Measurements from ENCODE around the gene MAT2B. TPM values are rescaled to one million over a fixed set of nuclear protein-coding genes. Genes with fewer than 3 reads are reported as not detected.

The MAT2B gene
- total RNA-seq, 2 experiments from 2014 or later, result 65.6 to 67.7 TPM

- no peaks in the 10 kb centered on the region for H3K27me3 Mint-ChIP-seq
- H3K9me3 Mint-ChIP-seq, result no peaks in the 10 kb centered on the region
- H3K27ac Mint-ChIP-seq, result no peak overlapping the region
- peaks cover 35% of the 10 kb centered on the region for H3K36me3 Mint-ChIP-seq
- H3K4me1 Mint-ChIP-seq, result no peaks in the 10 kb centered on the region
- DNase-seq, result no peak
- H3K4me3 Mint-ChIP-seq, result no peak overlapping the region
Observed at GRCh38 chr5:163489055-163489744, 16.2 kb upstream of the MAT2B start.

DNA sequence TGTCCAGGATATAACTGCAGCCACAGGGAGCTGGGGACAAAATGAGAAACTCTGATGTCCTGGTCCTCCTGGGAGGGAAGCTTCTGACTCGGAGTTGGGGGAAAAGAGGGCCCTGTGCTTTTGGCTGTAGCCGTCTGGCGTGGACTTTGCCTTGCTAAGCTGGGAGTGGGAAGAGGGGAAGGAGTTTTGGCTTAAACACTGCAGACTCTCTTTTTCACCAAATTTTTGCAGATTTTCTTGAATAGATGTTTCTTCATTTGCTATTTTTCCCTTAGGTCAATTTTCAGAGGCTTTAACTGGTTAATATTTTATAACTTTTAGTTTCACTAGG is 15.7 kb upstream of the MAT2B start:
- Mint-ChIP-seq H3K9me3 (no peaks in the 10 kb centered on the region), H3K27ac (no peak overlapping the region)

GRCh38 chr5:163496286-163496685 is 9.1 kb upstream of the MAT2B start:
- Mint-ChIP-seq H3K36me3 (peaks cover 5% of the 10 kb centered on the region), H3K9me3 (no peaks in the 10 kb centered on the region), H3K4me3 (no peak overlapping the region), H3K27me3 (no peaks in the 10 kb centered on the region), H3K4me1 (no peaks in the 10 kb centered on the region), H3K27ac (no peak overlapping the region)
- DNase-seq, result no peak

More for the DNA sequence above, 15.7 kb upstream of the MAT2B start:
- Mint-ChIP-seq H3K4me3 (no peak overlapping the region), H3K4me1 (no peaks in the 10 kb centered on the region), H3K36me3 (peaks cover 31% of the 10 kb centered on the region), H3K27me3 (no peaks in the 10 kb centered on the region)
- no peak for DNase-seq

DNA sequence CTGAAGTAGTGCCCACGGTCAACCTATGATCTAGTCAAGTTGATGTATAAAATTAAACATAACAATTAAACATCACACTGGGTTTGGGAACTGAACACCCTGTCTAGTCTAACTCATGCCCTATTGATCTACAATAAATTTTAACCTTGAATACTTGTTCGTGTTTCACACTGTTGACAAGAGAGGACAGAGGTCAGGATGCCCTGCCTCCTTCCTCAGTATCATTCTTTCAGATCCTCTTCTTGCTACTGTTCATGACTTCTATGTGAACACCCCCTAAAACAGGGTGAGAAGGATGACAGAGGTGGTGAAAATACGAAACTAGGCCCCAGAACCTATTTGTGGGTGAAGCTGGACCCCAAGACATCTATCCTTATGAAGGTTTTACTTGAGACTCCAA is 8.1 kb upstream of the MAT2B start:
- H3K27ac Mint-ChIP-seq, result no peak overlapping the region
- H3K9me3 Mint-ChIP-seq, result no peaks in the 10 kb centered on the region
- no peaks in the 10 kb centered on the region for H3K36me3 Mint-ChIP-seq
- no peak overlapping the region for H3K4me3 Mint-ChIP-seq
- no peak for DNase-seq
- H3K4me1 Mint-ChIP-seq, result peaks cover under 1% of the 10 kb centered on the region
- no peaks in the 10 kb centered on the region for H3K27me3 Mint-ChIP-seq

- Mint-ChIP-seq H3K27ac (no peak overlapping the region), H3K9me3 (no peaks in the 10 kb centered on the region), H3K4me1 (peaks cover 8% of the 10 kb centered on the region), H3K4me3 (no peak overlapping the region), H3K36me3 (no peaks in the 10 kb centered on the region), H3K27me3 (no peaks in the 10 kb centered on the region)
- no peak for DNase-seq
Observed at GRCh38 chr5:163498886-163499285, 6.5 kb upstream of the MAT2B start.

DNA sequence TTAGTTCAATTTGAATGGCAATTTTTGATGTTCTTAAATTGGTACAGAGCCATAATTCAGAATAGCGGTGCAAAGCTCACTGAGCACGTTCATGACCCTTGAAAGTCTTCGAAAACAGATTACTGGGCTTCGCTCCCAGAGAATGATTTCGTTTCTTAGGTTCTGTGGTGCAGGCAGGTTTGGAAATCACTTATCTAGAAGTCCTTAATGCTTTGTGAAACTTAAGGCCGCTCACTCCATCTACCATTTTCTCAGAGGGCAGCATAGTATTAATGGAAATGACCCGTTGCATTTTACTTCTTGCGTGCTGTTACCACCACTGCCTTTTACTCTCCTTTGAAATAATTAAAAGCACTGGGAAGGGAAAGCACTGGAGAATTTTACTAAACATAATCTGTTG is 2.9 kb upstream of the MAT2B start:
- H3K27me3 Mint-ChIP-seq, result no peaks in the 10 kb centered on the region
- no peaks in the 10 kb centered on the region for H3K9me3 Mint-ChIP-seq
- H3K4me1 Mint-ChIP-seq, result peaks cover 13% of the 10 kb centered on the region
- DNase-seq, result no peak
- peak overlapping the region; percentile 97 for H3K27ac Mint-ChIP-seq
- peak overlapping the region; percentile 91 for H3K4me3 Mint-ChIP-seq
- H3K36me3 Mint-ChIP-seq, result no peaks in the 10 kb centered on the region

- DNase-seq, result peak; percentile 31
- Mint-ChIP-seq H3K9me3 (no peaks in the 10 kb centered on the region), H3K4me1 (peaks cover 22% of the 10 kb centered on the region), H3K27ac (peak overlapping the region; percentile 97), H3K4me3 (peak overlapping the region; percentile 91), H3K27me3 (no peaks in the 10 kb centered on the region), H3K36me3 (no peaks in the 10 kb centered on the region)
Observed at GRCh38 chr5:163503106-163504078, 2.0 kb upstream of the MAT2B start.

- H3K36me3 Mint-ChIP-seq, result no peaks in the 10 kb centered on the region
- H3K4me1 Mint-ChIP-seq, result peaks cover 29% of the 10 kb centered on the region
- H3K27me3 Mint-ChIP-seq, result no peaks in the 10 kb centered on the region
- peak overlapping the region; percentile 97 for H3K27ac Mint-ChIP-seq
- H3K9me3 Mint-ChIP-seq, result no peaks in the 10 kb centered on the region
- peak overlapping the region; percentile 91 for H3K4me3 Mint-ChIP-seq
- DNase-seq, result peak; percentile 35
Observed at GRCh38 chr5:163504079-163504931, 1.1 kb upstream of the MAT2B start.

DNA sequence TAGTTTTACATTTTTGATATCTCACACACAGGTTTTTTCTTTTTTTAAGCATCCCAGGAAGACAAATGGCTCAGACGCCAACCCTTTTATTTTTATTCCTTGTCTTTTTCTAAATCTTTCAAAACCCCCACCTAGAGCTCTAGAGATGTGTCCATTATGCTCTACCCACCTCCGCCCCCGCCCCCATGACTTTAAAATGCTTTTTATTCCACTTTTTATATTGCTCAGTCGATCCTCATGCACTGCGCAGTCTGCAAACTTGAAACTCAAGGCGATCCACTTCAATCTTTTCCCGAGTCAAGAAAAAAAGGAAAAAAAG is 411 bp upstream of the MAT2B start:
- H3K27me3 Mint-ChIP-seq, result no peaks in the 10 kb centered on the region
- H3K27ac Mint-ChIP-seq, result peak overlapping the region; percentile 97
- no peaks in the 10 kb centered on the region for H3K9me3 Mint-ChIP-seq
- H3K36me3 Mint-ChIP-seq, result no peaks in the 10 kb centered on the region
- peaks cover 35% of the 10 kb centered on the region for H3K4me1 Mint-ChIP-seq
- peak overlapping the region; percentile 91 for H3K4me3 Mint-ChIP-seq
- no peak for DNase-seq

DNA sequence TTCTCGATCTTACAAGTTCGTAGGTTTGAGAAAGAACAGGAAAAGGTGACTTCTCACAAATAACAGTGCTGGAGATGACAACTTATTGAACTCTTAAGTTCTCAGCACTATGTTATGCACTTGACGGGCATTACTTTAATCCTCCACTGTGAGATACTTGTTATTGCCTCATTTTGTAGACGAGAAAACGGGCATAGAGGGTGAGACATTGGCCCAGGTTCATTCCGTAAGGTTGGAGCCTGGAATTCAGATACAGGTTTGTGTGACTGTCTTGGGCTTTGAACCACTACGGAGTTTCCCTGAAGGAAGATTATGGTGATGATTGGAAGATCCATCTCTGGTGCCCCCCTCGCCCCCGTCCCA is 657 bp downstream of the MAT2B start:
- H3K4me1 Mint-ChIP-seq, result peaks cover 44% of the 10 kb centered on the region
- peak; percentile 6 for DNase-seq
- peak overlapping the region; percentile 97 for H3K27ac Mint-ChIP-seq
- H3K9me3 Mint-ChIP-seq, result no peaks in the 10 kb centered on the region
- no peaks in the 10 kb centered on the region for H3K36me3 Mint-ChIP-seq
- no peaks in the 10 kb centered on the region for H3K27me3 Mint-ChIP-seq
- peak overlapping the region; percentile 91 for H3K4me3 Mint-ChIP-seq

DNA sequence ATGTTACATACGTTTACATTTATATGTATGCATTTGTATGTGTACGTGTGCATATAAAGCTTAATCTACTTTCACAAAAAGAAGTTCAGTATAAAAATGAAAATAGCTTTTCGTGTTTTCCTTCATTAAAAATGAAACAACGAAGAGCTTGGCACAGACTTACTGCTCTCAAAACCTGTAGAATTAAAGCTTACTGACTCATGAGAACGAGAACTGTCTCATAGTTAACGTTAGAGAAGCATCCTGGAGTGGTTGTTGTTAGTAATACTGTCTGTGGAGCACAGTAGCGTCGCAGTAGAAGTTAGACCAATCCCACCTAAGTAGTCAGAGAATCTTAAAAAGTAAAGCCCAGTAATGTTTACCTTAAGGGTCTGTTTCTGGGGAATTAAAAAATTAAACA is 1.3 kb downstream of the MAT2B start:
- Mint-ChIP-seq H3K36me3 (peaks cover under 1% of the 10 kb centered on the region), H3K27ac (peak overlapping the region; percentile 97), H3K27me3 (no peaks in the 10 kb centered on the region), H3K4me3 (peak overlapping the region; percentile 91), H3K4me1 (peaks cover 45% of the 10 kb centered on the region), H3K9me3 (no peaks in the 10 kb centered on the region)
- no peak for DNase-seq

- Mint-ChIP-seq H3K27ac (peak overlapping the region; percentile 97), H3K4me1 (peaks cover 51% of the 10 kb centered on the region), H3K9me3 (no peaks in the 10 kb centered on the region), H3K27me3 (no peaks in the 10 kb centered on the region), H3K36me3 (peaks cover 13% of the 10 kb centered on the region), H3K4me3 (peak overlapping the region; percentile 91)
- DNase-seq, result no peak
Observed at GRCh38 chr5:163508753-163509152, 3.3 kb downstream of the MAT2B start.

- Mint-ChIP-seq H3K27me3 (no peaks in the 10 kb centered on the region), H3K4me1 (peaks cover 52% of the 10 kb centered on the region), H3K36me3 (peaks cover 13% of the 10 kb centered on the region), H3K4me3 (peak overlapping the region; percentile 91), H3K27ac (peak overlapping the region; percentile 97), H3K9me3 (no peaks in the 10 kb centered on the region)
- no peak for DNase-seq
Observed at GRCh38 chr5:163509291-163509951, 4.0 kb downstream of the MAT2B start.

GRCh38 chr5:163512526-163512925 is 7.1 kb downstream of the MAT2B start:
- H3K27me3 Mint-ChIP-seq, result no peaks in the 10 kb centered on the region
- peaks cover 17% of the 10 kb centered on the region for H3K36me3 Mint-ChIP-seq
- H3K27ac Mint-ChIP-seq, result peak overlapping the region; percentile 42
- peak overlapping the region; percentile 22 for H3K4me3 Mint-ChIP-seq
- no peaks in the 10 kb centered on the region for H3K9me3 Mint-ChIP-seq
- H3K4me1 Mint-ChIP-seq, result peaks cover 52% of the 10 kb centered on the region
- DNase-seq, result no peak
